HFF-Myc (cell line): Measurements from ENCODE around the gene SHISA7.

Source experiments
- DNase-seq: peaks from one replicate; pipeline ENCODE4 v3.0.0-alpha.2; 2011; ENCODE audit warnings: low read depth; ENCODE audit errors: extremely low read depth
- H3K4me3 ChIP-seq: replicated peaks from 2 replicates; pipeline ENCODE4 v1.5.1; 2011; ENCODE audit warnings: low read depth, mild to moderate bottlenecking, control low read depth, low read length
- CTCF ChIP-seq: IDR thresholded peaks from 2 replicates; pipeline ENCODE4 v1.5.1; 2012; ENCODE audit warnings: mild to moderate bottlenecking, low read depth, low read length, control low read depth; ENCODE audit errors: missing control alignments

The SHISA7 gene

GRCh38 chr19:55400281-55401087, 42.6 kb downstream of the SHISA7 start:
- TF ChIP-seq CTCF, result no peak
- no peak overlapping the region for H3K4me3 ChIP-seq
- no peak for DNase-seq

DNA sequence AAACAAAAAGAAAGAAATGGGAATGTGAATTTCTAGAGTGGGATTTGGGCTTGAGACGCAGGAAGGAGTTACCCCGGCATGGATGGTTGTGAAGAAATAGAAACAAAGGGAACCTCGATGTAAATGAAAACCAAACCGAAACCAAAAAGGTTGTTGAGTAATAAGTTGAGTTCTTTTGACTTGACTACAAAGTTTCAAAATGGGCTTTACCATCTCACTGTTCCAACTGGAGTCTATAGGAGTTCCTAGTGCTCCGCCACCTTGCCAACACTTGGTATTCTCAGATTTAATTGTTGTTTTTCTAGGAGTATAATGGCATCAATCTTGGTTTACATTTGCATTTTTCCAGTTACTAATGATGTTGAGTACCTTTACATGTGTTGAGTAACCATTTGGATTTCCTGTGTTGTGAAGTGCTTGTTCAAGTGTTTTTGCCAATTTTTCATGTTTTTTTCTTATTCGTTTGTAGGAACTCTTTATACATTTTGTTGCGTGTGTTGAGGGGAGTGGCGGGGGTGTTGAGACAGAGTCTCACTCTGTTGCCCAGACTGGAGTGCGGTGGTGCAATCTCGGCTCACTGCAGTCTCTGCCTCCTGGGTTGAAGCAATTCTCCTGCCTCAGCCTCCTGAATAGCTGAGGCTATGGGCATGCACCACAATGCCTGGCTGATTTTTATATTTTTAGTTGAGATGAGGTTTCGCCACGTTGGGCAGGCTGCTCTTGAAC, 44.7 kb downstream of the SHISA7 start:
- no peak for TF ChIP-seq CTCF
- no peak overlapping the region for H3K4me3 ChIP-seq
- DNase-seq, result no peak

DNA sequence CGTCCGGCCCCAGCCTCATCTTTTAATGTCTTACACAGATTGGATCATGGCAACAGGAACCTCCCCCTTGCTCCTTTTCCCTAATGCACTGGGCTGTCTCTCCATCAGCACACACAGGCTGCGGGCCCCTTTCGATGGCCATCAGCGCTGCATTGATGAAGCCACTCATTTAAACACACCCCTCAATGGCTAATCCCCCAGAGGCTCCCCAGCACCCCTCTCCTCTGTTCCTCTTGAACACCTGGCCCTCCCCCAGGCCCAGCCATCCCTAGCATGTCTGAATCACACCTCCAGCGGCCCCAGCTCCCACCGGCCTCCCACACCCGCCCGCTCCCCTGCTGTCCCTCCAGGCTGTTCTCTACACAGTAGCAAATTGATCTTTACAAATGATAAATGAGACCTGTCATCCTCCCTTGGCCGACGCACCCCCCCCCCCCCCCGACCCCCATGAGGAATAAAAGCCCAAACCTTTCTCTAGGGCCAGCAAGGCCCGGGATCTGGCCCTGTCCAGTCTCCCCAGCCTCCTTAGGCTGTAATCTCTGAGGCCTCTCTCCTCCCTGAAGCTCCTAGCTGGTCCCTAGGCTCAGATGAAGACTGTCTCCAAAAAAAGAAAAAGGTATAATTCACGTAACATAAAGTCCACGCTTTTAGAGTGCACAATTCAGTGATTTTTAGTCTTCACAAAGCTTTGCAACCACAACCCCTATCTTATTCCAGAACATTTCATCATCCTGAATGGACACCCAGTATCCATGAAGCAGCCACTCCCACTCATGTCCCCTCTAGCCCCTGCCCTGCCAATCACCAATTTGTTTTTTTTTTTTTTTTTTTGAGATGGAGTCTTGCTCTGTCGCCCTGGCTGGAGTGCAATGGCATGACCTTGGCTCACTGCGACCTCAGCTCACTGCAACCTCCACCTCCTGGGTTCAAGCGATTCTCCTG, 50.0 kb downstream of the SHISA7 start:
- no peak for TF ChIP-seq CTCF
- H3K4me3 ChIP-seq, result no peak overlapping the region
- no peak for DNase-seq

DNA sequence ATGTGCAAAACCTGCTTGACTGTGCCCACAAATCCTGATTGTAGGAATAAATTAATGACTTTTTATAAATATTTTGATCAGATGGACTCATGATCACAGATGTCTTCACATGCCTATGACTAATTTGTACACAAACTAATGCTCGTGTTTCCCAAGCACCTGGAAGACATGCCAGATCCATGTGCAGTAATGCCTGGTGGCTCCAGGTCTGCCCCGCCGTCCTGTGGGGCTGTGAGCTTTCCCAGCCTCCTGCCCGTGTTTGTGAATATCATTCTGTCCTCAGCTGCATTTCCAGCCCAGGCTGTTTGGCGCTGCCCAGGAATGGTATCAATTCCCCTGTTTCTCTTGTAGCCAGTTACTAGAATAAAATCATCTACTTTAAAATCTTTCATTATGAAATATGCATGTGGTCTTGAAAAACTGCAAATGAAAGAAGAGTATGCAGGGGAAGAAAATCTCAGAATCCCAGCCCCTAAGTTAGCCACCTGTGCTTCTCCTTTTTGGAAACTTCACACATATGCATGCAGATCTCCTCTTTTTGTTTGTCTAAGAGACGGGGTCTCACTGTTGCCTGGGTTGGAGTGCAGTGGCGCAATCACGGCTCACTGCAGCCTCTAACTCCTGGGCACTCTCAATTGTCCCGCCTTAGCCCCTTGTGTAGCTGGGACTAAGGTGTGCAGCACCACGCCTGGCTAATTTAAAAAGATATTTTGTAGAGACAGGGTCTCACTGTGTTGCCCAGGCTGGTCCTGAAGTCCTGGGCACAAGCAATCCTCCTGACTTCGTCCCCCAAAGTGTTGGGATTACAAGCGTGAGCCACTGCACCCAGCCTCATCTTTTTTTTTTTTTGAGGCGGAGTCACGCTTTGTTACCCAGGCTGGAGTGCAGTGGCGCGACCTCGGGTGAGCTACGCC, 51.1 kb downstream of the SHISA7 start:
- DNase-seq, result no peak
- H3K4me3 ChIP-seq, result no peak overlapping the region
- TF ChIP-seq CTCF, result no peak

DNA sequence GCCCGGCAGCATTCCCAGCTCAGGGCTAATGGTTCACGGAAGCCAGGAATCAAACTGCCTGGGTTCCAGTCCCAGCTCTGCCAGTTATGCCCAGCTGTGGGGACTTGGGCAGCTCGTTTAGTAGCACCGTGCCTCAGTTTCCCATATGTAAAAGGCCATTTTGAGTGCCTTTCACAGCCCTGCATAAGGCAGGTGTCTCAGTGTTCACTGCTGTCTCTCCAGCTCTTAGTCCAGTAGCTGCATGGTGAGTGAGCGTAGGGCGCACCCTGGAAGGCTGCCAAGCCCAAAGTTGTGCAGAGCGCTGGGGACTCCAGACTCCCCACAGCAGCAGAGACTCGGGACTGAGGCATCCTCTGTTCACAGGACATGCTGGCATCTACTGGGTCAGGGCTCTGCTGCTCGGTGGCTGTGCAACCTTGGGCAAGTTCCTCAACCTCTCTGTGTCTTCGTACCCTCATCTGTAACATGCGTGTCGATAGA, 51.9 kb downstream of the SHISA7 start:
- no peak for DNase-seq
- TF ChIP-seq CTCF, result no peak
- H3K4me3 ChIP-seq, result no peak overlapping the region
